ENCODE results near the gene MGMT. TPM values are rescaled to one million over a fixed set of nuclear protein-coding genes. Genes with fewer than 3 reads are reported as not detected.

Gene MGMT
- total RNA-seq, 2 donors from 2014 or later, result 17.8 to 19.2 TPM

GRCh38 chr10:129521161-129522025 is 54.4 kb downstream of the MGMT start:
- Mint-ChIP-seq H3K4me1 (ENCODE audit: low read depth) (no peaks in the 10 kb centered on the region), H3K4me3 (no peak overlapping the region), H3K27me3 (ENCODE audit: low read depth) (no peaks in the 10 kb centered on the region), H3K36me3 (ENCODE audit: insufficient read depth in 2 of 2) (peaks cover 0 to 2% of the 10 kb centered on the region in 2 donors), H3K27ac (no peak overlapping the region), H3K9me3 (no peaks in the 10 kb centered on the region)
- DNase-seq (no peak), ATAC-seq (replicated peaks in 1 of 2) (no peak)

DNA sequence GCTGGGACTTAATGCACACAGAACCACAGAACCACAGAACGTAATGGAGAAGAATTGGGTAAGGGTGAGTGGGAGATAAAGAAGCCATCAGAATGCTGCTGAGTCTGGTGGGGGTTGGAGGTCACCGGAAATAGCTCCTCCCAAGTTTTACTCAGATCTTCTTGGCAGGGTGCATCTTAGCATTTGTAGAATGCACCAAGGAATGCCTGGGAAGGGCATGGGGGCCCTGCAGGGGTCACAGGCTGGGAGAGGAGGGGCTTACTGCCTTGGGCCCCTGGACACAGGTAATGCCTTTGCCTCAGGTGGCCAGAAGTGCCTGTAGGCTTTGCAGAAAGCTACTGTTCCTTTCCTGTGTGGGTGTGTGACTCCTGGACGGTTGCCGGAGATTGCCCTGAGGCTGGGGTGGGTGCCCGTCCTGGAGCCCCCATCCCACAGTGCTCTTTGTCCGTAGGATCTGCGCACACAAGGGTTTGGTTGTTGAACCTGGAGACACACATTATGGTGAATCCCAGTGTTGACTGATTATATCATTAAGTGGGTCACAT is 55.1 kb downstream of the MGMT start:
- Mint-ChIP-seq H3K27me3 (ENCODE audit: low read depth) (no peaks in the 10 kb centered on the region), H3K9me3 (no peaks in the 10 kb centered on the region), H3K27ac (no peak overlapping the region), H3K4me3 (no peak overlapping the region), H3K4me1 (ENCODE audit: low read depth) (no peaks in the 10 kb centered on the region), H3K36me3 (ENCODE audit: insufficient read depth in 2 of 2) (peaks cover 2 to 4% of the 10 kb centered on the region in 2 donors)
- no peak for DNase-seq
- ATAC-seq (replicated peaks in 1 of 2), result no peak

DNA sequence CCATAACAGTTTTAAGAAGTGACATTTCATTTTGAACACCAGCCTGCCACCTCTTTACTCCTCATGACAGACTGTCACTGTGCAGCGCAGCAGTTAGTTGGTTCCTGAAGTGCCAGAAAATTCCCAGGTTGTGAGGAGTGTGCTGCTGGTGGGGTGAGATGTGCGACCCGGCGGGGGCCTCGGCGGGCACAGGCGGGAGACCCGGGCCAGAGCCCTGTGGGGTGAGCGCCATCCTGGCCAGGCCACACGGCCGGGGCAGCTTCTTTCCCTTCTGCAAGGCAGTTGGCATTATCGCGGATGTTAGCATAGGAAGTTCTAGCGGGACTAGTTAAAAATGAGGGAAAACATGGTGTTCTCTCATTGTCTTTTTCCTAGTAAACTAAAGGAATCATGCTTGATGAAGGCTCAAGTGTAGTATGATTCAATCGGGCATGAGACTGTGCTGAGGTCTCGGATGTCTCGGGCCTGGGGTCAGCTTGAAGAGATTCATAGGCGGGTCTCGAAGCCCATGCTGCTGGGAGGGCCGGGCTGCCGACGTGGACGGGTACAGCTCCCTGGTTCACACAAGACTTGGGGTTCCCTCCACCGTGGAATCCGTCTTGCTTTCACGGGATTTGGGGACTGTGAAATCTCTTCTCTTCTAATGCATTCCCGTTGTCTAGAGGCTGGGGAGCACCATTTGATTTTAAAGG is 56.1 kb downstream of the MGMT start:
- ATAC-seq (replicated peaks in 1 of 2), result no peak
- peaks cover 6 to 12% of the 10 kb centered on the region in 2 donors for H3K36me3 Mint-ChIP-seq (ENCODE audit: insufficient read depth in 2 of 2)
- H3K9me3 Mint-ChIP-seq, result peaks cover 2 to 4% of the 10 kb centered on the region in 2 donors
- H3K4me1 Mint-ChIP-seq (ENCODE audit: low read depth), result no peaks in the 10 kb centered on the region
- no peaks in the 10 kb centered on the region for H3K27me3 Mint-ChIP-seq (ENCODE audit: low read depth)
- no peak overlapping the region for H3K4me3 Mint-ChIP-seq
- DNase-seq, result no peak
- H3K27ac Mint-ChIP-seq, result no peak overlapping the region

DNA sequence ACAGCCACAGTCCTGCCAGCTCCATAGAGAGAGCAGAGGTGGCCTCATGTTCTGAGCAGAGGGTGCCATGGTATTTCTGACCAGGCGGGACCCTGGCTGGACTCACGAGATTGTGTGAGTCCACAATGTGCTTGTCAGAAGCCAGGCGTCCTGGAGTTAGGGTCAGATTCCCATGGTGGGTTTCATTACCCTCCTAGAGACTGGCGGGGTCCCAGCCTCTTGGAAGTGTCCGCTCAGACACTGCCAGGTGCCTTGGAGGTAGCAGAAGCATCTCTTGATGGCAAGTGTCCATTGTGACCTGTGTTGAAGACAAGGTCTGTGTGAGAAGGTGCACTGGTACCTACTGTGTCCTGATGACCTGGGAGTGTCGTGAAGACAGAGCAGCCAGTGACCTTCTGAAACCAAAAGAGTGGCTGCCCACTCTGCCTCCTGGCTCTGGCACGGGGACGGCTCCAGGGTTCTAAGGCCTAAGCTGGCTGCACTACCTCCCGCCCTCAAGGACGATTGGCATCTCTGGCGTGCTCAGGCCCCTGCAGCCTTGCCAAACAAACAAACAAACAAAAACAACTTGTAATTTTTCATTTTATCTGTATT is 56.8 kb downstream of the MGMT start:
- Mint-ChIP-seq H3K9me3 (peaks cover 2 to 5% of the 10 kb centered on the region in 2 donors), H3K27ac (no peak overlapping the region), H3K27me3 (ENCODE audit: low read depth) (no peaks in the 10 kb centered on the region), H3K36me3 (ENCODE audit: insufficient read depth in 2 of 2) (peaks cover 7 to 17% of the 10 kb centered on the region in 2 donors), H3K4me1 (ENCODE audit: low read depth) (no peaks in the 10 kb centered on the region), H3K4me3 (no peak overlapping the region)
- ATAC-seq (replicated peaks in 1 of 2) (no peak), DNase-seq (no peak)

- Mint-ChIP-seq H3K27ac (no peak overlapping the region), H3K27me3 (ENCODE audit: low read depth) (no peaks in the 10 kb centered on the region), H3K9me3 (peaks cover 2 to 5% of the 10 kb centered on the region in 2 donors), H3K4me3 (no peak overlapping the region), H3K36me3 (ENCODE audit: insufficient read depth in 2 of 2) (peaks cover 7 to 17% of the 10 kb centered on the region in 2 donors), H3K4me1 (ENCODE audit: low read depth) (no peaks in the 10 kb centered on the region)
- no peak for DNase-seq
- ATAC-seq (replicated peaks in 1 of 2), result no peak
Measured at GRCh38 chr10:129524936-129525335, 57.9 kb downstream of the MGMT start.

GRCh38 chr10:129525401-129525801 is 58.4 kb downstream of the MGMT start:
- H3K4me3 Mint-ChIP-seq, result no peak overlapping the region
- peaks cover 2 to 5% of the 10 kb centered on the region in 2 donors for H3K9me3 Mint-ChIP-seq
- H3K4me1 Mint-ChIP-seq (ENCODE audit: low read depth), result no peaks in the 10 kb centered on the region
- no peaks in the 10 kb centered on the region for H3K27me3 Mint-ChIP-seq (ENCODE audit: low read depth)
- no peak for ATAC-seq (replicated peaks in 1 of 2)
- no peak overlapping the region for H3K27ac Mint-ChIP-seq
- DNase-seq, result no peak
- H3K36me3 Mint-ChIP-seq (ENCODE audit: insufficient read depth in 2 of 2), result peaks cover 7 to 17% of the 10 kb centered on the region in 2 donors

GRCh38 chr10:129526943-129527342 is 59.9 kb downstream of the MGMT start:
- DNase-seq (no peak), ATAC-seq (replicated peaks in 1 of 2) (no peak)
- H3K4me1 Mint-ChIP-seq (ENCODE audit: low read depth), result no peaks in the 10 kb centered on the region
- H3K36me3 Mint-ChIP-seq (ENCODE audit: insufficient read depth in 2 of 2), result peaks cover 7 to 17% of the 10 kb centered on the region in 2 donors
- H3K27ac Mint-ChIP-seq, result no peak overlapping the region
- H3K9me3 Mint-ChIP-seq, result peaks cover 2 to 5% of the 10 kb centered on the region in 2 donors
- H3K27me3 Mint-ChIP-seq (ENCODE audit: low read depth), result no peaks in the 10 kb centered on the region
- H3K4me3 Mint-ChIP-seq, result no peak overlapping the region

DNA sequence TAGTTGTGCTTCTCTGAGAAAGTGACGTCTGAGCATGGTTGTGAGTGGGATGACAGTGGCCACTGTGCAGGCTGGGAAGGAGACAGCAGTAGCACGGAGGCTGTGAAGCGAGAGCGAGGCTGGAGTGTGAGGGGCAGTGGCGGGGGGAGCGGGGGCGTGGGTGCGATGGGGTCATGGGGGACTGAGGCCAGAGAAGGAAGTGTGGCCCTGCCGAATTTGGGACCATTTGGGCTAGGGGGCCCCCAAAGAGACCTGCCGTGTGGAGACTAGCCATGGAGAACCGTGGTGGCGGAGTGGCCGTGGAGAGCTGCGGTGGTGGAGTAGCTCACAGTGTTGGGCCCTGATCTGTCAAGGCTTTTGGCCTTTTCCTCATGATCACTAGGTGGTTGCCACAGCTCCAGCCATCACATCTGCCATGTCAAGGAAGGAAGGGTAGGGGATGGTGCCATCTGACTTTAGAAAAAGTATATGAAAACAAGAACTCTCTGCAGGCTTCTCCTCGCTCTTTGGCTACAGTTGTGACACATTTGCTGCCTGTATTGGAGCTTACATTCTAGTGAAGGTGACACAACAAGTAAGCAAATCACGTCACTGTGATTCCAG is 61.4 kb downstream of the MGMT start:
- peaks cover 2 to 5% of the 10 kb centered on the region in 2 donors for H3K9me3 Mint-ChIP-seq
- no peak for ATAC-seq (replicated peaks in 1 of 2)
- peaks cover 7 to 17% of the 10 kb centered on the region in 2 donors for H3K36me3 Mint-ChIP-seq (ENCODE audit: insufficient read depth in 2 of 2)
- no peak overlapping the region for H3K4me3 Mint-ChIP-seq
- no peak for DNase-seq
- H3K27ac Mint-ChIP-seq, result no peak overlapping the region
- H3K27me3 Mint-ChIP-seq (ENCODE audit: low read depth), result no peaks in the 10 kb centered on the region
- no peaks in the 10 kb centered on the region for H3K4me1 Mint-ChIP-seq (ENCODE audit: low read depth)

DNA sequence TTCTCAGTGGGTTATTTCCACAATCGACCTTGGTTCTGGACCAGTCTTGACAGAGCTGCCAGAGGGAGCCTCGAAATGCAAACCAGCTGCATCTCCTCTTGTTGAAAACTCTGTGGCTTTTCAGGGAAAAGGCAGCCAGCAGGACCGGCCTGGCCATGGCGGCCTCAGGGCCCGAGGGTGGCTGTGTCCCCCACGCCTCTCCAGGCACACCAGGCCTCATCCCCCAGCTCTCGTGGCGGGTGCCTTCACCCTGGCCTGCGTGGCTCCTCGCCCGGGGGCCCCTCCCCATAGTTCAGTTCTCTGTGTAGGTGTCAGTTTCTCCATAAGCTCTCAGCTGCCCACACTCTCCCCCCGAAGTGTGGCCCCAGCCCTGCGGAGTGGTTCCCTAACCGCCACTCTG is 63.5 kb downstream of the MGMT start:
- Mint-ChIP-seq H3K4me1 (ENCODE audit: low read depth) (no peaks in the 10 kb centered on the region), H3K27me3 (ENCODE audit: low read depth) (no peaks in the 10 kb centered on the region), H3K36me3 (ENCODE audit: insufficient read depth in 2 of 2) (peaks cover 7 to 27% of the 10 kb centered on the region in 2 donors), H3K9me3 (peaks cover 4 to 5% of the 10 kb centered on the region in 2 donors), H3K27ac (no peak overlapping the region), H3K4me3 (no peak overlapping the region)
- DNase-seq, result no peak
- ATAC-seq (replicated peaks in 1 of 2), result no peak

DNA sequence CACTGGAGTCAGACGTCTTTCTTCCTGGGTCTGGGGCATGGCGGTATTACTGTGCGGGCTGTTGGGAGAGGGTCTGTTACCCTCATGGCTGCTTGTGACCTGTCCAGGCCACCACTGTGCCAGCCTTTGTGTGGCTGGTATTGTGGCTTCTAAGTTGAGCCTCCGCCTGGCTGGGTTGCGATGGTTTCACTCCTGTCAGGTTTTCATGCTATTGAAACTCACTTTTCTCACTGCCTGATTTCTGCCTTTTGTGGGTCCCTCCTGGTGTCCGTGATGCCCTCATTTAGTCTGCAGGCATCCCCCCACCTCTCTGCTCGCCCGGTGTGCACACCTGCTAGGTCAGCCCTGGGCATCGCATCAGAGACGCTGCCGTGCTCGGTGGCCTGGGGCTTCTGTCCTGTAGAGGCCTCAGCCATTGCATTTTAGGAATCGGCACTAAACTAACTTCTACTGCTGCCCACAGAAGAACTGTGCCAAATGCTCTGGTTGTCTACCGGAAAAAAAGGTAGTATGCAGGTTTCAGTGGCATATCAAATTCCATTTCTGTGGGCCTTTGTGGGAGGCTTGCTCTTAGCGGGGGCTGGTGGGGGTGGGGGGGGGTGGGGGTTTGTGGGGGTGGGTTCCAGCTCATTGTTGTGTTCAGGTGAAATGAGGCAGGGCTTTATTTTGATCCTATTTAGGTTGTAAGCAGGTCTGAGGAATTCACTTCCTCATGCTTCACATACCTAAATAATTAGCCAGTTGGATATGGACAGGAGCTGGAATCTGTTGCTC is 64.3 kb downstream of the MGMT start:
- no peak for DNase-seq
- ATAC-seq (replicated peaks in 1 of 2), result no peak
- H3K9me3 Mint-ChIP-seq, result peaks cover 4 to 5% of the 10 kb centered on the region in 2 donors
- H3K27me3 Mint-ChIP-seq (ENCODE audit: low read depth), result no peaks in the 10 kb centered on the region
- no peaks in the 10 kb centered on the region for H3K4me1 Mint-ChIP-seq (ENCODE audit: low read depth)
- H3K4me3 Mint-ChIP-seq, result no peak overlapping the region
- H3K27ac Mint-ChIP-seq, result no peak overlapping the region
- peaks cover 7 to 32% of the 10 kb centered on the region in 2 donors for H3K36me3 Mint-ChIP-seq (ENCODE audit: insufficient read depth in 2 of 2)

GRCh38 chr10:129531969-129532660 is 65.1 kb downstream of the MGMT start:
- DNase-seq (no peak), ATAC-seq (replicated peaks in 1 of 2) (no peak)
- H3K4me3 Mint-ChIP-seq, result no peak overlapping the region
- H3K4me1 Mint-ChIP-seq (ENCODE audit: low read depth), result no peaks in the 10 kb centered on the region
- H3K27ac Mint-ChIP-seq, result no peak overlapping the region
- no peaks in the 10 kb centered on the region for H3K27me3 Mint-ChIP-seq (ENCODE audit: low read depth)
- H3K36me3 Mint-ChIP-seq (ENCODE audit: insufficient read depth in 2 of 2), result peaks cover 4 to 36% of the 10 kb centered on the region in 2 donors
- peaks cover 4 to 5% of the 10 kb centered on the region in 2 donors for H3K9me3 Mint-ChIP-seq

DNA sequence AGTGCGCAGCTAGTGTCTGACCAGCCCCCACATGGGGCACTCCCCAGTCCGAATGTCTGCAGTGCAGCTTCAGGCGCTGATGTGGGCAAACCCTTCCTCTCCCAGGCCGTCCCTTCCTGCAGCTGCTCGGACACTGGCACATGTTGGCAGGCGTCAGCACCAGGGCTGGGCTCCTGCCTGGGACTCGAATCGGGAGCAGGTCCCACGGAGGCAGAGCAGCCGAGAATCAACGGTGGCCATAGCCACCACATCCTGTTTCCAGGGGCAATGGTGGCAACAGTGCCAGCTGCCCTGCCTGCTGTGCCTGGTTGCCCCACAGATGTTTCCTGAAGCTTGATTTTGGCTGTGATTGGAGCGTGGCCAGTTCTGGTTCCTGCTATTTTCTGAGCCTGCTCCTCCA is 65.8 kb downstream of the MGMT start:
- no peak overlapping the region for H3K4me3 Mint-ChIP-seq

More for the DNA sequence above, 65.8 kb downstream of the MGMT start:
- H3K4me1 Mint-ChIP-seq (ENCODE audit: low read depth), result no peaks in the 10 kb centered on the region
- H3K36me3 Mint-ChIP-seq (ENCODE audit: insufficient read depth in 2 of 2), result peaks cover 2 to 35% of the 10 kb centered on the region in 2 donors
- DNase-seq (no peak), ATAC-seq (replicated peaks in 1 of 2) (no peak)
- no peak overlapping the region for H3K27ac Mint-ChIP-seq
- H3K27me3 Mint-ChIP-seq (ENCODE audit: low read depth), result no peaks in the 10 kb centered on the region
- H3K9me3 Mint-ChIP-seq, result peaks cover 3% of the 10 kb centered on the region in 2 donors
